ENCODE data around the gene ZMYND19. TPM values are rescaled to one million over a fixed set of nuclear protein-coding genes. Genes with fewer than 3 reads are reported as not detected.
A peak's percentile ranks its signal among the peaks of the same experiment; 100 is the strongest.
"Not testable (repeated sequence)": the region's sequence is repeated elsewhere in the genome, so short reads cannot be mapped to it uniquely, and the experiment has no call there.

The ZMYND19 gene
- total RNA-seq, 1 donor from 2014 or later, result 14.2 TPM

DNA sequence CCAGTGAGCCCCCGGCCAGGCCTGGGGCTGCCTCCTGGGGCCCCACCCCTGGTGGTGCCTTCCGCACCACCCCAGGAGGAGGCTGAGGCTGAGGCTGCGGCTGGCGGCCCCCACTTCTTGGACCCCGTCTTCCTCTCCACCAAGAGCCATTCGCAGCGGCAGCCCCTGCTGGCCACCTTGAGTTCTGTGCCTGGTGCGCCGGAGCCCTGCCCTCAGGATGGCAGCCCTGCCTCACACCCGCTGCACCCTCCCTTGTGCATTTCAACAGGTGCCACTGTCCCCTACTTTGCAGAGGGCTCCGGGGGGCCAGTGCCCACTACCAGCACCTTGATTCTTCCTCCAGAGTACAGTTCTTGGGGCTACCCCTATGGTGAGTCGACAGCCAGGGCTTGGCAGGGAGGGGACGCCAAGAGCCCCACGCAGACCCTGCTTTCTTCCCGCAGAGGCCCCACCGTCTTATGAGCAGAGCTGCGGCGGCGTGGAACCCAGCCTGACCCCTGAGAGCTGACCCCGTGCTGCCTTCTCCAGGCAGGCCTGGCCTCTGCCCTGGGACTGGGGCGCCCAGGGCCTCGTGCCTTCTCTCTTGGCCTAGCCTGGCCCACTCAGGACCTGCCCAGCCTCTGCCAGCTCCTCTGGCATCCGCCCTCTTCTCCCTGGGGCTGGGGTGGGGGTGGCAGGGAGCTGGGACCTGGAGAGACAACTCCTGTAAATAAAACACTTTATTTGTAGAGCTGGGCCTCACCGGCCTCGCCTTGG is 24.5 kb upstream of the ZMYND19 start:
- no peak for DNase-seq (ENCODE audit: low spot score)

DNA sequence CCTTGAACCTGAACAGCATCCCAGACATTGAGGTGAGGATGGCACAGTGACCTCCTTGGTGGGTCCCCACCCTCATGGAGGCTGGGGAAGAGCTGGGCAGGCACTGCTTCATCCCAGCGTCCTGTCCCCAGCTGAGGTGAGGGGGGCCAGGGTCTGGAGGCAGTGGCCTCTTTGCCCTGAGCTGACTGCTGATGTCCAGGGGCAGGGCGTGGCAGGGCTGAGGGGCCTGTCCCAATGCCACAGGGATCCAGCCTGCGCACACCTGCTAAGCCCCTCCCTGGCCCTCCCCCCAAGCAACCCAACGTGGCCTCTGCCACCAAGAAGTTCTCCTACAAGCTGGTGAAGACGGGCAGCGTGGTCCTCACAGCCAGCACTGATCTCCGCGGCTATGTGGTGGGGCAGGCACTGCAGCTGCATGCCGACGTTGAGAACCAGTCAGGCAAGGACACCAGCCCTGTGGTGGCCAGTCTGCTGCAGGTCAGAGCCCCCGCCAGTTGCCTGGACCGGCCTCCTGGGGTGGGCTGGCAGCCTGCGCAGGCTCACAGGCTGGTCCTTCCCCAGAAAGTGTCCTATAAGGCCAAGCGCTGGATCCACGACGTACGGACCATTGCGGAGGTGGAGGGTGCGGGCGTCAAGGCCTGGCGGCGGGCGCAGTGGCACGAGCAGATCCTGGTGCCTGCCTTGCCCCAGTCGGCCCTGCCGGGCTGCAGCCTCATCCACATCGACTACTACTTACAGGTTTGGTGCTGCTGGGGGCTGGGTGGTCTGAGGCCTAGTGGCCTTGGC is 23.6 kb upstream of the ZMYND19 start:
- DNase-seq (ENCODE audit: low spot score), result no peak

DNA sequence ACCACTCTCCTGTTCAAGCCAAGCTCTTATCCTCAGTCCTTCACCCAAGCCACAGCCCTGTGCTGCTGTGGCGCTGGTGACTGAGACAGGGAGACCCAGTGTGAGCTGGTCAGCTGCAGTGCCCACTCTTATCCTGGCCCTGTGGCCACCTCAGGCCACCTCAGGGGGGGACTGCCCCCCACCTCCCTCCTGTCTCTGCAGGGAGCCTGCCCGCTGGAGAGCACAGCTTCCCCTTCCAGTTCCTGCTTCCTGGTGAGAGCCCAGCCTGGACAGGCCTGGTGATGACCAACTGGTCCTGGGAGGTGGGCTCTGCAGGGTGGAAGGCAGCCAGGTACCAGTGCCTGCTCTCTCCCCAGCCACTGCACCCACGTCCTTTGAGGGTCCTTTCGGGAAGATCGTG is 22.9 kb upstream of the ZMYND19 start:
- DNase-seq (ENCODE audit: low spot score), result no peak

DNA sequence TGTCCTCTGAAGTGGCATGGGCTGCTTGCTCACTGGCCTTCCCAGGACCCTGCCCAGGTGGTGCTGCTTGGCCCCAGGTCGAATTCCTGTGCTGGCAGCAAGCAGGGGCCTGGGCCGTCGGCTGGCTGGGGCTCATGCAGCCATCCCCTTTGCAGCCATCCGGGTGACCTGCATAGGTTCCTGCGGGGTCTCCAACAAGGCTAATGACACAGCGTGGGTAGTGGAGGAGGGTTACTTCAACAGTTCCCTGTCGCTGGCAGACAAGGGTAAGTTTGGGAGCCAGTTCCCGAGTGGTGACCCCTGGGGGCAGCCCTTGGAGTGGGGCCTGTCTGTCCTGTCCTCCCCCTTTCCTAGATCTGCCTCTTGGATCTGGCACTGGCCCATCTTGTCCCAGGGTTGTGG is 22.4 kb upstream of the ZMYND19 start:
- no peak for DNase-seq (ENCODE audit: low spot score)

DNA sequence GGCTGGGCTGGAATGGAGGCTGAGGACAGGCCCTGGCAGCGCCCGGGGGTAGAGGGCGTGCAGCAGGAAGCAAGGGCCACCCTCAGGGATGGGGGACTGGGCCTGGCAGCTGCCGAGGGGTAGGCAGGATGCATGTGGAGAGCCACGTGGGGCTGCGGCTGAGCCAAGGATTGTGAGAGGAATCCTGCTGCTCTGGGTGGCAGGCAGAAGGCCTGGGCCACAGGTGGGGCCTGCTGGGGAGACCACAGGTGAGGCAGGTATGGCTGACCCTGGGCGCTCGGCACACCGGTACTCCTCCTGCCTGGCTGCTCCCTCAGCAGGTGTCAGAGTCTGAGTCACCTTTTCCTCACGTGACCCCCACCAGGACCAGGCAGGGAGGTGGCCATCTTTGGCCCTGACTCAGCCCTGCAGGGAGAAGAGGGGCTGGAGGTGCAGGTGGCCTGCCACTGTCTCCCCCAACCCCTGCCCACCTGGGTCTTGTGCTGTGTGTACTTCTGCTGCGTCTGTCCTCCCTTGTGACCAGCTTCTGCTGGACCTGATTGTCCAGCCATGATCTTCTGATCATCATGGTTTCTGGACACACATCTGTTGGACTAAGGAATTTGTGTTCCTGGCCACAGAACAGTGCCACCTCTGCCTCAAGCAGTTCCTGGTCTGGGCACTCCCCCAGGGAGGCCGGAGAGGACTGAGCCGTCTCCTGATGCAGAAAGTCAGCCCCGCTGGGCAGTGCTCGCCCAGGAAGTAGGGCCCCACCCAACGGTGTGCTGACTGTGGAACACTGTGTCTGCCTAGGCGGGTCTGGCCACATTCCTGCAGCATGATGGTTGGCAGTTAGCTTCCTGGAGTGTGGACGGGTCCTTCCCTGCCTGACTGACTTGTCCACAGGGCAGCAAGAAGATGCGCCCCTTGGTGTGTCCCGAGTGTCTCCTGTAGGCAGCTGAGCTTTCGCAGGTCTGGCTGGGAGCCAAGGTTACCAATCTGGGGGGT is 21.6 kb upstream of the ZMYND19 start:
- peak; percentile 90 for DNase-seq (ENCODE audit: low spot score)

DNA sequence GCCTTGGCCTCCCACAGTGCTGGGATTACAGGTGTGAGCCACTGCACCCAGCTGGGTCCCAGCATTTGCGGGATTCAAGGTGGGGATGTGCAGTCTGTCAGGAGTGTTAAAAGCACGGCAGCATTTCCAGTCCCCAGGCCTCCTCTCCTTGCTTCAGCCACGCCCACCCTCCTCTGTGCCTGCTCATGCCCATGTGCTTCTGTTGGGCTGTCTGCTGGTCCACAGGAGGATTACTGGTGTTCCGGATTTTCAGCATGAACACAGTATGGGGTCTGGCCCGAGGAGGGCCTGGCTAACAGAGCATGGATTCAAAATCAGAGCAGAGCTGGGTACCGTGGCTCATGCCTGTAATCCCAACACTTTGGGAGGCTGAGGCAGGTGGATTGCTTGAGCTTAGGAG is 20.6 kb upstream of the ZMYND19 start:
- no peak for DNase-seq (ENCODE audit: low spot score)

DNA sequence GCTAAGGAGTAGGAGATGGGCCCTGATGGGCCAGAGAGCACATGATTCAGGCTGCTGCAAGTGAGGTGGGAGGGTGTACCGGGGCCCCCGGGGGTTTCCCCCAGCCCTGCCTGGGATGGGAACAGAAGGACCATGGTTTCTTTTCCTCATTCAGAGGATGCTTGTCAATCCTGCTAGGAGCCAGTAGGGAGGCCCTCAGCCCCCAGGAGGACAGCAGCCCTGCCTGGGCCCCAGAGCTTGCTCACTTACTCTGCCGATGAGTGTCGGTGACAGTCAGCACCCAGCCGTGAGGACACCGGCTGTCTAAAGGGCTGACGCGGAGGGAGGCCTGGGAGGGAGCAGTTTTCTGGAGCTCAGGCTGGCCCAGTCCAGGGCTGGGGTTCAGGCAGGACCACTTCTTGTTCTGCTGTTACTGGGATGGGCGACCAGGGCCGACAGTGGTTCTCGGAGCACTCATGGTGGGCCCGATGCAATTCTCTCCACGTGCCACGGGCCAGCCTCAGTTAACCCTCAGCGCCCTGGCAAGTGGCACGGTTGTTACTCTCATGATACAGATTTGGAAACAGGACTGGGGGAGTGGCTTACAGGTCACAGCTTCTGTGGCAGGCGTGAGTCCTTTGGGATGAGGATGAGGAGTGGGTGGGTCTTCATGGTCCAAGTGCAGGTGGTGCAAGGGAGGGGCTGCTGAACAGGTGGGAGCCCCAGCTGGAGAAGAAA is 17.0 kb upstream of the ZMYND19 start:
- DNase-seq (ENCODE audit: low spot score), result peak; percentile 66

DNA sequence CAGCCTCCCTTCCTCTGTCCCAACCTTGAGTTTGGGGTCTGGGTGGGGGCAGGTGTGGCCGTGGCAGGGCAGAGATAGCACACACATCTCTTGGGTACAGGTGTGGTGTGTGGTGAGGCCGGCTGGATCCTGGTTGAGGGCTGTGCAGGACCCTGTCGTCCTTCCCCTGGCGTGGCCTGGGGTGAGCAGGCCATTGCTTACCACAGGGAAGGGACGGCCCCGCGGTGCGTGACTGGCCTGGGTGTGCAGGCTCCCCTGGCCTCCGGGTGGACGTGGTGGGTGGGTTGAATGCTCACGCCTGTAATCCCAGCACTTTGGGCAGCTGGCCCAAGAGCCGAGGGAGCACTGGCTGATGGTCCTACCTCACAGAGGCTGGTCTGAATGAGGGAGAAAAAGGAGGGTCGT is 16.4 kb upstream of the ZMYND19 start:
- DNase-seq (ENCODE audit: low spot score), result peak; percentile 43

DNA sequence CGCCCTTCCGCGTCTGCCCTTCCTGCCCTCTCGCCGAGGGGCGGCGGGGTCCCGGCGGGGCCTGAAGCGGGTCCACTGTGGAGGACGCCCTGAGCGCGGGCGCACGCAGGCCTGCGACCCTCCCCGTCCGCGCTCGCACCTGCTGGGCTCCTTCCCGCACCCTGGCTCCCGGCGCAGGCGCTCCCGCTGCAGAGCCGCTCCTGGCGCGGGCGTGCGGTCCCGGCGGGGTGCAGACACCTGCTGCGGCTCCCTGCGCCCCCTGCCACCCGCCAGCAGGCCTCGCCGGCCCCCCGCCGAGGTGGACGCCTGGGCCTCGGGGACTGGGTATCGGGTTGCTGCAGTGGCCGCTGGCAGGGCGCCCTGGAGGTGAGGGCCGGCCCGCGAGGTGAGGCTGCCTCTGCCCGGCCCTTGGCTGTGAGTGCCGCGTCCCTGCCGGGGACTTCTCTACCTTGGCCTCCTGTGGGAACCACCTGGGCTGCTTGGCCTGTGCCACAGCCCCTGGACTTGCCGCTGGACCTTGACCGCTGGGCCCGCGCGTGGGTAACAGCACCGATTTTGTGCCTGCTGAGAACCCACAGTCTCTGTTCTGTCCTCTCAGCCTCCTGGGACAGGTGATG is 15.8 kb upstream of the ZMYND19 start:
- no peak for DNase-seq (ENCODE audit: low spot score)

DNA sequence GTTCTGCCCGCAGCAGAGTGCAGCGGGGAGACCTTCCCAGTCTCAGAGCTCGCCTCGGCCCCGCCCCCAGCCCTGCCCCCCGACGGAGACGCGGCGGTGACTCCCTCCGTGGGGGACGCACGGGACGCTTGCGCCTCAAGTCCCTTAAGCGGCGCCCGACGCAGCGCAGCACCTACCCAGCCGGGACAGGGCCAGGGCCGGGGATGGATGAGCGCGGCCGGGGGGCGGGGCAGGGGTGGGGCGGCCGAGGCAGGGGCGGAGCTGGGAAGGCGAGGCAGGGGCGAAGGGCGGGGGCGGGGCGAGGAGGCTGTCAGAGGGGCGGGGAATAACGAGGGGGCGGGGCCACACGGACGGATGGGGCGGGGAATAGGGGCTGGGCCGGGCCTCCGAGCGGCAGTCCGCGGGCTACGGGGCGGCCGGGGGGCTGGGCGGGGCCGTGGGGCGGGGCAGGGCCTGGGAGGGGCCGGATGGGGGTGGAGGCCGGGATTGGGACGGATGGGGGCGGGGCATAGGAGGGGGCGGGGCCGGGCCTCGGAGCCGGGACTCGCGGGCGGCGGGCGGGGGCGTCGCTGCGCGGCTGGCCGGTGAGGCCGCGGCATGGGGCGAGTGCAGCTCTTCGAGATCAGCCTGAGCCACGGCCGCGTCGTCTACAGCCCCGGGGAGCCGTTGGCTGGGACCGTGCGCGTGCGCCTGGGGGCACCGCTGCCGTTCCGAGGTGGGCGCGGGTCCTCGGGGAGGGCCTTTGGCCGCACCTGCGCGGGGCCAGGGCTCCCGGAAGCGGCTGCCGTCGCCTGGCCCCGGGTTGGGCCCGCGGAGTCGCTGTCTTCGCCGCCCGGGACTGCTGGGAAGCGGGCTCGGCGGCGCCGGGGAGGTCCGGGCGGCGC is 15.1 kb upstream of the ZMYND19 start, which contains the start of gene ARRDC1:
Gene ARRDC1 (plus strand): TSS at position 566 of the 884 bp plus-strand sequence. CDS start 32 bp downstream, at position 598.
- peak; percentile 92 for DNase-seq (ENCODE audit: low spot score)

DNA sequence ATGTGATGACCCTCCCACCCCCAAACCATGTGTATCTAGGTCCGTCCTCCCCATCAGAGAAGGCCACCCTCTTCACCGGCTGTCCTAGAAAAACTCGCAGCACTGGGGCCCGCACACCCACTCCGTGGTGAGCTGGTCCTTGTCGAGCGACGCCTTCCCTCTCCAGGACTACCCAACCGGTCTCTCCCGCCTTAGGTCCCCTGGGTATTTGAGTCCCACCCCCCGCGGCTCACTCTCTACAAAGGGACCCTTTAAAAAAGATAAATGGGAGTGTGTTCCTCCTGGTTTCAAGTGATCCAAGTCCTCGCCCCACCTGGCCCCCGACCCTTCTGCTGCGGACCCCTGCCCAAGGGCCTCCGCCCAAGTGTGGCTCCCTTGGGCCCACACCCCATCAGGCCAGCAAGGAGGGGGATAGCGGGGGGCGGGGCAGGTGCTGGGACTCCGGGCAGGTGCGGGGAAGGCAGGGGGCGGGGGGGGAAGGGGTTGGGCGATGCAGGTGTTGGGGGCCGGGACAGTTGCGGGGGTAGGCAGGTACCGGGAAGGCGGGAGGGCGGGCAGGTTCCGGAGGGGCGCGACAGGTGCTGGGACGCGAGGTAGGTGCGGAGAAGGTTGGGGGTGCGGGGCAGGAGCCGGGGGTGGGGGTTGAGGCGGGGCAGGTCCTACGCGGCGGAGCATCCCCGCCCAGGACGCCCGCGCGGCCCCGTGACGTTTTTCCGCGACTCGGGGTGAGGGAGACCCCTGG is 14.2 kb upstream of the ZMYND19 start:
- no peak for DNase-seq (ENCODE audit: low spot score)

DNA sequence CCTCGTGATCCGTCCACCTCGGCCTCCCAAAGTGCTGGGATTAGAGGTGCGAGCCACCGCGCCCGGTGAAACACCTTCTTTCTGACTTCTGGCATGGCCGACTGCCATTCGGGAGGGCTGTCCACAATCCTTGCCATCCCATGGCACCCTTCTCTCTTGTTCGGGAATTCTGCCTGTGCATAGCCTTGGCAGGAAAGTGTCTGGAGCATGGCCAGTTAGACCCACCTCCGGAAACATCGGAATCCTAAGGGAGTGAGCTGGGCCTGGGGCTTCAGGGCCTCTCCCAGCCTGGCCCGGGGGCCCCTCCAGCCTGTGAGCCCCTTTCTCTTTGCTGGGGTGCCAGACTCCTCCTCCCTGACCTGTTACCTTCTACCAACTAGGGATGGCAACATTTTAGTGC is 13.6 kb upstream of the ZMYND19 start:
- DNase-seq (ENCODE audit: low spot score), result no peak

DNA sequence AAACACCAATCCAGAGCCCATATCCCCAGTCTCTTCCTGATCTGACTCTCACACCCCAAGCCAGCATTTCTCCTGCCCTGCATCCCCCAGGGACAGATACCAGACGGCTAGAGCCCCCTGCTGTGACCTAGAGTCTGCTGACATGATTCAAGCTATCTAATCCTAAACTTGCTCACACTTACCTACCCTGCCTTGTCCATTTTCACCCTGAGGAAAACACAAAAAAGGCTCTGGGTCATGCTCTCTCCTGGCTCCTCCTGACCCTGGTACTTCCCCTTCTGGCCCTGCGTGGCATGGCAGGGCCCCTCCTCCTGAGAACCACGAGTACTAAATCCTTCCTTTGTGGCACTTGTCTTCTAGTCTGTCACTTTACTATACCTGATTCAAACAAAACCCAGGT is 12.3 kb upstream of the ZMYND19 start:
- no peak for DNase-seq (ENCODE audit: low spot score)

DNA sequence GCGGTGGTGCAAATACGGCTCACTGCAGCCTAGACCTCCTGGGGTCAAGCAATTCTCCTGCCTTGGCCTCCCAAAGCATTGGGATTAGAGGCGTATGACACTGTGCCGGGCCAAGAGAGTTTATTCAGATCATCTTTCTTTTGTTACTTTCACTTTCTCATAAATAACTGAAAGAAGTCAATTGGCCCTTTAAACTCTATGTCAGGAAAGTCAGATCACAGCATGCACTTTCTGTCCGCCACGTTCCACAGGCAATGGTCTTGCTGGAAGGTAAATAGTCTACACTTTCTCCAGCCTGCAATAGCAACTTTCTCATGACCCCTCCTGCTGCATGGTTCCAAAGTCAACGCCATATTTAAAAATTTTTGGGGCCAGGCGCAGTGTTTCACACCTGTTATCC is 8.6 kb upstream of the ZMYND19 start:
- no peak for DNase-seq (ENCODE audit: low spot score)

DNA sequence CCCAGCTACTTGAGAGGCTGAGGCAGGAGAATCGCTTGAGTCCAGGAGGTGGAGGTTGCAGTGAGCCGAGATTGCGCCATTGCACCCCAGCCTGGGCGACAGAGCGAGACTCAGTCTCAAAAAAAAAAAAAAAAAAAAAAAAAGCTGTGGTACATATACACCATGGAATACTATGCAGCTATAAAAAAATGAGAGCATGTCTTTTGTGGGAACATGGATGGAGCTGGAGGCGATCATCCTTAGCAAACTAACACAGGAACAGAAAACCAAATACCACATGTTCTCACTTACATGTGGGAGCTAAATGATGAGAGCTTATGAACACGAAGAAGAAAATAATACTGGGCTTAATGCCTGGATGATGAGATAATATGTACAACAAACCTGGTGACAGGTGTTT is 6.3 kb upstream of the ZMYND19 start:
- not testable (repeated sequence) for DNase-seq (ENCODE audit: low spot score)

DNA sequence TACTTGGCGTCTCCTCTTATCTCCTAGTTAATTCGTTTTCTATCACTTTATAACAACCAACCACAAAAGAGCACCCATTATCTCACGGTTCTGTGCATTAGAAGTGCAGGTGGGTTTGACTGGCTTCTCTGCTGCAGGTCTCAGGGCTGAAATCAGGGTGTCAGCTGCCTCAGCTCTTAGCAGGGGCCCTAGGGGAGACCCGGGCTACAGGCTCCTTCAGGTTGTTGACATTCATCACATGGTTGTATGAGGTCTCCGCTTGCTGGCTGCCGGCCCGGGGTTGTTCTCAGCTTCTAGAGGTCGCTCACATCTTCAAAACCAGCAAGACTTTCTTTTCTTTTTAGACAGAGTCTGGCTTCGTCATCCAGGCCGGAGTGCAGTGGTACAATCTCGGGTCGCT is 2.9 kb upstream of the ZMYND19 start:
- no peak for DNase-seq (ENCODE audit: low spot score)

DNA sequence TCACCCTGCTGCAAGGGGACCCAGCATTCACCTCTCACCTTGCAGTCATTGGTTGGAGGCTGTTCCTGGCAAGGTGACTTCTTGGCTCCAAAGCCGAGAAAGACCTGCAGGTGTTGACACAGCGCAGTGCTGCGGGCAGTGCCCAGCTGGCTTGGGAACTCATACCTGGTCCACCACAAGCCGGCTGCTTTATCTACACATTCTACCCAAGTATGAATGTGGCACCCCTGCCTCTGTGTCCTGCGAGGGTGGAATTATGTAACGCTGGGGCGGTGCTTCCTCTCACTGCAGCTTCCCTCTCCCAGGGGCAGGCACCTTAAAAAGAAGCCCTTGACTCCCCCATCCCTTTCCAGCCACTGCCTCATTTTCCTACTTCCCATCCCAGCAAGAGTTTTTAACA is 2.5 kb upstream of the ZMYND19 start:
- no peak for DNase-seq (ENCODE audit: low spot score)

DNA sequence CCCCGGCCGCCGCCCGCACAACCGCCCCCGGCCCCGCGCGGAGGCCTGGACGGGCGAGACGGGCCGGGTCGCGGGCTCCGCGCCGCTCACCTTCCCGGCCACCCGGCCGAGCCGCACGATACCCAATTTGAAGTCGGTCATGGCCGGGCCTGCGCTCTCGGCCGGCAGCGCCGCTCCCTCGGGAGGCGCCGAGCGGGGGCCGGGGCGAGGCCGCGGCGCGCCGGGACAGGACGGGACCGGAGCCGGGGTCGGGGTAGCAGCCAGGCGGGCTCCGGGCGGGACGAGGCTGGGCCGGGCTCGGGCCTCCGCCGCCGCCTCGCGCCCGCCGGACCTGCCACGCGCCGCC is 216 bp downstream of the ZMYND19 start:
- no peak for DNase-seq (ENCODE audit: low spot score)

Measured in umbilical cord (tissue), 2 donors.